EL (cell line): ENCODE measurements around the gene FADS2.

ENCODE experiments used
- DNase-seq: peaks from one replicate; pipeline ENCODE4 v3.0.0-alpha.2; 2016

Gene FADS2

DNA sequence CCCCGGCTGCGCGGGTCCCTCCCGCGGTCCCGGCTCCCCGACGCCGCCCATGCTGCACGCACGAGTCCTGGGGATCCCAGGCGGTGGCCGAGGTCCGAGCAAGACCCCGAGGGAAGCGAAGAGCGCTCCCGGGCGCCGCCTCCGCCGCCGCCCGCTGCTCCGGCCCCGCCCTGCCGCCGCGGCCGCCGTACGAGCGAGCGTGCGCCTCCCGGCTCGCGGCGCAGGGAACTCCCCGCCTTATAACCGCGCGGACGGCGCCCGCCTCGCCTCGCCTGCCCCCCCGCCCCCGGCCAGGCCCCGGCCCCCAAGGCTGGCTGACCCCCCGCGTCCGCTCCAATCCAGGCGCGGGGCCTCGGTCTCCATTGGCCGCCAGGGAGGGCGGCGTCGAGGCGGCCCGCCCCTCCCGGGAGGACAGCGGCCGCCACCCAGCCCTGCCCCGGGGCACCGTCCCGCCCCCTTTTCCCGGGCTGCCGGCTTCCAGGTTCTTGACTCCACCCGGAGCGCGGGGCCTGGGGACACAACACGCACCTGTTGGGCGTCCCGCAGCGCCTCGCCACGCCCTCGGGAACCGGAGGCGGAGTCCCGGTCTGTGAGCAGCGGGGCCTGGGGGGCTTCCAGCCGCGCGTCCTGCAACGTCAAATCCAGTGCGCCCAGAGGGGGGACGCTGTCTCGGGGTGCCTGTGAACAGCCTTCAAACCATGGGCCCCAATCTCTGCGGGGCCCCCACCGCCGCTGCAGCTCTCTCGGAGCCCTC lies 63.4 kb downstream of the FADS2 start, which contains the start of gene FADS3:
Gene FADS3 (minus strand): TSS at position 215 of the 754 bp plus-strand sequence. CDS start 164 bp downstream, at position 51.
- DNase-seq, result peak; percentile 87

- DNase-seq, result no peak
These were observed 63.9 kb downstream of the FADS2 start for GRCh38 chr11:61892085-61892370.

DNA sequence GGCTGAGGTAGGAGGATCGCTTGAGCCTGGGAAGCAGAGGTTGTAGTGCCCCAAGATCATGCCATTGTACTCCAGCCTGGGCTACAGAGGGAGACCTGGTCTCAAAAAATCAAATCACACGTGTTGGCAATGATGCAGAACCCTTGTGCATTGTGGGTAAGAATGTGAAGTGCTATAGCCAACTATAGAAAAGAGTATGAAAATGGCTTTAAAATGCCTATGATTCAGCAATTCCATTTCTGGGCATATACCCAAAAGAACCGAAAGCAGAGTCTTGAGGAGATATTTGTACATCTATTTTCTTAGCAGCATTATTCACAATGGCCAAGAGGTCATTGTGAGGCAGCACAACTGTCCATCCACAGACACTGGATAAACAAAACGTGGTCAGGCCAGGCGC lies 65.9 kb downstream of the FADS2 start:
- peak; percentile 89 for DNase-seq

DNA sequence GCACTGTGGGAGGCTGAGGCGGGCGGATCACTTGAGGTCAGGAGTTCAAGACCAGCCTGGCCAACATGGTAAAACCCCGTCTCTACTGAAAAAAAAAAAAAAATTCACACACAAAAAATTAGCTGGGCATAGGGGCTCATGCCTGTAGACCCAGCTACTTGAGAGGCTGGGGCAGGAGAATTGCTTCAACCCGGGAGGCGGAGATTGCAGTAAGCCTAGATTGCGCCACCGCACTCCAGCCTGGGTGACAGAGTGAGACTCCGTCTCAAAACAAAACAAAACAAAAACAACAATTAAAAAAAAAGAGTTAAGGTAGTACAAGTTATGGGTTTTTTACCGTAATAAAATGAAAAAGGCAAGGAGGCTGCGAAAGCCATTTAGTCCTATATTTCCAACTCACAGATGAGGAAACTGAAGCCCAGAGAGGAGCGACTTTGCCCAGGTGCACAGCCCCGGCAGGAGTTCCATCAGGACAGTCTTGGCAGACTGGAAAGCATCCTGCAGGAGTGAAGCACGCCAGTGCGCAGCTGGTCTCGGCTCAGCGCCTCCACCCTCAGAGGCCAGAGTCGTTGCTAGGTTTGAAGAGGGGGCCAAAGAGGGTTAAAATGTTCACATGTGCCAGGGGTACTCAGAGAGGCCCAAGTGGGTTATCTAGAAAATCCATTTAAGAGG lies 67.1 kb downstream of the FADS2 start:
- no peak for DNase-seq

- no peak for DNase-seq
These were observed 67.6 kb downstream of the FADS2 start for GRCh38 chr11:61895718-61896059.

DNA sequence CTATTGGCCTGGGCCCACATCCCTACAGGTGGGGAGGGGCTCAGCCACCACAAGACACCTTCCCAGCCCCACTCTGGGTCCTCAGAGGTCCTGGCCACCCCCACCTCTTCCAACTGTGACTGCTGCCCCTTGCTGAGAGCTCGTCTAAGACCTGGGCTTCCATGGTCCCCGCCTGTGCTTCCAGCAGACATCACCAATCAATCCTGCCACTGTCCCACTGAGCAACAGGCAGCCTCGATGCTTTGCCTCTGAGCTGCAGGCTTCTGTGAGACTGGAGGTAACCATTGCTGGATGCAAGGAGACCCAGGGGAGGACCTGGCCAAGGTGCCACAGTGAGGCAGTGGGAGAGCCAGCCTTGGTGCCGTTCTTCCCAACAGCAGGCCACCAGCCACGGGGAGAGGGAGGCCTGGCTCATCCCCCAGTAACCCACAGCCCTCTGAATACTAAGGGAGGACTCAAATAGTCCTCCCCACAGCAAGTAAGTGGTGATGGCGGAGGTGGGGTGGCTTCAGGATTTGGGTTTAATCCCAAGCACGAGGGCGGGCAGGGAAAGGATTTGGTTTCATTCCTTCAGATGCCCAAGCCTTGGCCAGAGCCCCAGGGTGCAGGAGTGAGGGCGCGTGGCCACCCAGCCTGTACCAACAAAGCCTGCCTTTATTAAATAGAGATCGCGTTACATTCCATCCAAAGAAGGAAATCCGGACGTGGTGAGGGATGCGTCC lies 68.7 kb downstream of the FADS2 start:
- no peak for DNase-seq

DNA sequence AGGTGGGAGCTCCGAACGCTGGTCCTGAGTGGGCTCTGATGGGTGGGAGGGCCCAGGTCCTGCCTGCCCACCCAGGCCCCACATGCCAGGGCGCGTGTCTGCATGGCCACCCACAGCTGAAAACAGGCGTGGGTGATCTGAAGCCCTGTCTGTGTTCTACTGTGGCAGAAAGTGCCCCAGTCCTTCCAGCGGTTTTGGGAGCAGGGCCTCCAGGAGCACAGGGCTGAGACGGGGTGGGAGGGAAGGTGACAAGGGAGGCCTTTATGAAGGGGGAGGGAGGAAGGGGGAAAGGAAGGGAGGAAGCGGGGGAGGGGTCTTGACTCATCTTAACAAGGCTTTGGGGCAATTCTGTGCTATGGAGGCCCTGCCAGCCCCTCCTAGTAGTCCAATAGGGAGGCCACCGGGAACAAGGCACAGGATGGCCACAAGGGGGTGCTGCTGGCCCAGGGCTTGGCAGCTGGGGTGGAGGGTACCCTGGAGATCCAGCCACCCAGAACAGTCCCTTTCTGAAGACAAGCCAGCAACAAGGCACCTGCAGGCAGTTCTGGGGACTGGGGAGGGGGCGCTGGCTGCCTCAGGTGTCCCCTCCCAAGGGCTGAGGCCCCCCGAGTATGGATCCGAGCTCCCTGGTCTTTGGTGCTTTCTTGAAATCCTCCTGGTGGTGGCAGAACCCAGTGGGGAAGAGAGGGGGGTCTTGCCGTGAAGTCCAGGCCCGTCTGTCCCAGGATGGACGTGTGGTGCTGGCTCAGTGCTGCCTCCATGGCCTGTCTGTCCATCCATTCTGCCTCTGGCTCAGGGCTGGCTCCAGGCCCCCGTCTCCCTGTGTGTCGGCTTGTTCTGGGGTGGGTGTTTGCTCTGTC lies 69.5 kb downstream of the FADS2 start:
- DNase-seq, result peak; percentile 63

DNA sequence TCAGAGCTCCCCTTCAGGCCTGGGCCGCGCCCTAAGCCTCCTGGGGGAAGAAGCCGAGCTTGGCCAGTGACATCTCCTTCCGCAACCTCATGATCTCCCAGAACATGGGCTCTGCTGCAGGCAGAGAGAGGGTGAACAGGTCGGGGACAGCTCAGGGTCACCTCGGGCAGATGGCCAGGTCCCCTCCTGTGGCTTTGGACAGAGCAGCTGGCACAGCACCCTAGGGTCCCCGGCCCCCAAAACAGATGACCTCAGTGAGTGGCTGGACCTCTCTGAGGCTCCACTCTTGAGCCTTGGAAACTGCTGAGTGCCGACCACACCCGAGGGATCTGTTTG lies 70.1 kb downstream of the FADS2 start:
- DNase-seq, result no peak

DNA sequence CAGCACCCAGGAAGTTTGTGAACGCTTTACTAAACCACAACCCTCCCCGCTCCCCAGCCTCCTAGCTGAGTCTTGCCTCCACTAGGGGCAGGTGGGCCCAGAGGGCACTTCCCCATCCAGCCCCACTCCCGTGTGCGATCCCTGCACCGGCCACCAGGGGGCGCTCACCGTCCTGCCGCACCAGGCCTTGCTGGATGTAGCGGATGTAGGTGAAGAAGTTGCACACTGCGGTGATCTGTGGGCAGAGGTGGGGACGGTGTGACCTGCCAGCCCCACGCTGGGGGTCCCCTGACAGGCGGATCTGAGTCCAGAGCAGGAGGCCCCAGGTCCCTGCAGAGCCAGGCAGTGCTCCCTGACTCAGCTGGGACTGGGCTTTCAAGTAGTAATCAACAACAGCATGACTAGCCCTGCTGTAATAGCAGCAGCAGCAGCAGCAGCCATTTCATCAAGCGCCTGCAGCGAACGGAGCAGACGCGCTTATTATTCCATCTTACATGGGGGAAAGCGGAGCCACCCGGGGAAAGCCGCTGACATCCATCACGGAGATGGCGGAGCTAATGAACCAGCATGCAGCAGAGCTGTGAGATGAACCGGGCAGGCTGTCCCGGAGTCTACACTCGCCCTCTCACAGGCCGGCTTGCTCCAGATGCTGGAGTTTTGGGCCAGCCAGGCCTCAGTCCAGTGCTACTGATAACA lies 71.2 kb downstream of the FADS2 start:
- DNase-seq, result peak; percentile 70

DNA sequence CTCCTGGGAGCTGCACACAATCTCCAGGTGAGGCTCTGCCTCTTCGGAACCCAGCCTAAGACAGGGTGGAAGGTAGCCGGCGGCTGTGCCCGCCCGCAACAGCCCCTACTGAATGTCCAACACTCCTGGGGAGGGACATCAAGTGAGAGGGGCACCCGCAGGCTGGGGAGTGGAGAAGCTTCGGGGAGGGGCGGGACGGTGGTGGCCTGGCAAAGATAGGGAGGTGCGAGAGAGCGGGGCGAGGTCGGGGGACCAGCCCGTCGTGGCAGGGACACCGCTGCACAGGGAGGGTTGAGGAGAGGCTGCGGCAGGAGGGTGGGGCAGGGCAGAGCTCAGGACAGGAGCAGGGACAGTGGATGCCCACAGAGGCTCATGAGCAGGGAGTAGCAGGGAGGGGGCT lies 72.2 kb downstream of the FADS2 start:
- DNase-seq, result no peak

DNA sequence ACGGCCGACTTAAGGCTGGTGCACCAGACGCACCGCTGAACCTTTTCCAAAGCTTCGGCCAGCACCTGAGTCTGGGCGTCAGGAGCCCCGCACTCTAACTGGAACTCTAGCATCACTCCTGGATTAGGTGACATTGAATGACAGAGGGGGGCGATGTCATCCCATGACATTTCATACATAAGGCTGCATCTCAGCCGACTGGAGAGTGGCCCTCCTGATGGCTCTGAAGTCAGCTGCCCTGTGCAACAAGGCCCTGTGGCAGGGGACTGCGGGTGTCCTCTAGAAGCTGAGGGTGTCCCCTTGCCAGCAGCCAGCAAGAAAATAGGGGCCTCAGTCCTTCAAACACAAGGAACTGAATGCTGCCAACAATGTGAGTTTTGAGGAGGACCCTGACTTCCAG lies 73.3 kb downstream of the FADS2 start:
- DNase-seq, result no peak

- DNase-seq, result no peak
These were observed 74.2 kb downstream of the FADS2 start for GRCh38 chr11:61902313-61902712.

DNA sequence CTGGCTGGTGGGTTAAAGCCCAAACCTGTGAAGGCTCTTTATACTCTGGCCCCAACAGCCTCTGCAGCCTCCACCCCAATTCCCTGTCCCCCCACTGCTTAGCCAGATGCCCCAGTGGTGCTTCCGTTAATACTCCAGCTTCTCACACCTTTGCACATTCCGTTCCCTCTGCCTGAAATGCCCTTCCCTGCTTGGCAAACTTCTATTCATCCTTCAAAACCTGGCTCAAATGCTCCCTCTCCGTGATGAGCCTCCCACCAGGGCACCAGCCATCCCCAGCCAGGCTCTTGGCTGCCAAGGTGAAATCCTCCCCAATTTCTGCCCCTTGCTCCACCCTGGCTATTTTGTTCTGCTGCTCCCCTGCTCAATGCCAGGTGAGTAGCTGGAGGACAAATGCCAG lies 75.7 kb downstream of the FADS2 start:
- no peak for DNase-seq

- DNase-seq, result no peak
These were observed 76.5 kb downstream of the FADS2 start for GRCh38 chr11:61904539-61905048.

DNA sequence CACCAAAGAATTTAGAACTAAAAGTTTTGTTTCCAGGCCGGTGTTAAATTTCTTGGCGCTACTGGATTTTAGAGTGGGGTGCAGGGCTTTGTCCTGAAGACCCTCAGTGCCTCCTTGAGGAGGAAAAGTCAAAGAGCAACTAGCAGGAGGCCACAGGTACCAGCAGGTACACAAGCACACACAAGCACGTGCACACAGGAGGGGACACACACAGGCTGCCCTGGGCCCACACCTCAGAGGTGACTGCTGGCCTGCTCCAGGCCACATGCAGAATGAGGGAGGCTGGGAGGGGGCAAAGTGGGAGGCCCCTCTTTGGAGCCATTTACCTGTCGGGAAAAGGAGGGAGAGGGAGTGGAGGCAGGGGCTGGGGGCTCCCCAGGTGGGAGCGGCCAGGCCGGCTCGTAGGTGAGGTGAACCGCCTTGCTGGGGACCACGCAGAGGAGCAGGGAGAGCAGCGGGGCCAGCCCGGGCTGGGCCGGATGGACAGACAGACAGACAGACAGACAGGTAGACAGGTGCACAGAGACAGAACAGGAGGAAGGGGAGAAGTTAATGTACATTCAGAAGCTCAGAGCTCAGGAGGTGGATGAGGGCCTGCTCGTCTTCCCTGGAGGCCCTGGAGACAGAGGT lies 77.1 kb downstream of the FADS2 start:
- DNase-seq, result no peak

DNA sequence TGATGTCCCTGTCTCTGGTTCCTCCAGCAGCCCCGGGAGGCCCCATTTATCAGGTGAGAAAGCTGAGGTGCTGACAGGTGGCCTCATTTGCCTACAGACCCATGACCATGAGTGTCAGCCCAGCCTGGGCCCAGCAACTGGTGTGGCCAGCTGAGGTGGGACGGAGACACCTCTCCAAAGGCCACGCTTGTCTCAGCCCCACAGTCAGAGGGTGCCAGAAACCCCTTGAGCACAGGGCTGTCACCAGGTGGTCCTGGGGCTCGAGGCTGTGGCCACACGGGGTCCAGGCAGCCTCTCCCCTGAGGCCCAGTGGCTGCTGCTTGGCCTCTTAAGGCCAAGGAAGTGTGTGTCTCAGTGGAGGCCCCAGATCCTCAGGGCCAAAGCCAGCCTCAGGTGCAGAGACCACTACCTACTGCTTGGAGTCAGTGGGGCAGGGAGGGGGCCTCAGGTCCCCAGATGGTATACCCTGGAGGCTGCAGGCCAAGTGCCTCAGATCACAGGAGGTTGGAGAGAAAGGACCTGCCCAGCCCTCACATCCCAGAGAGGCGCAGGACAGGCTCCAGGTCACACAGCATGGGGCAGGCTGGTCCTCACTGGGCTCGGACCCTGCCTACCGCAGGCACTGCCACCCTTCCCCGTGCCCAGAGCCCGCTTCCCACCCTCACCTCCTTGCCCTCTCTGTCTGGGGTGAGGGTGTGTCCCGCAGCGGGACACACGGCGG lies 77.9 kb downstream of the FADS2 start:
- DNase-seq, result no peak

- no peak for DNase-seq
These were observed 78.4 kb downstream of the FADS2 start for GRCh38 chr11:61906522-61906909.

DNA sequence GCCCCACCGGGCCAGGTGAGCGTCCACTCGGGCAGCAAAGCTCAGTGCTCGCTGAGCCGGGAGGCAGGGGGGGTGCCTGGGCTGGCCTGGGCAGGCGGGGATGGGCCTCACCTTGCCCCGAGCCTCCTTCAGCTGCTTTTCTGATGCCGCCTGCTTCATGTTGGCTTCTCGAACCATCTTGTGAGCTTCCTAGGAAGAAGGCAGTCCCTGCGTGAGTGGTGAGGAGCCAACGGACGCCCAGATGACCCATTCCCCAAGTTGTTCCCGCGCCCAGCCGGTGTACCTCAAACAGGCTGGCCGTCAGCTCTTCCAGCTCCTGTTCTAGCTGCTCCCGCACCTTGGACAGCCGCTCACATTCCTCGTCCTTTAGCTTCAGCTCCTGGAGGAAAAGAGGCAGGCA lies 79.2 kb downstream of the FADS2 start:
- DNase-seq, result no peak

GRCh38 chr11:61907871-61908729 lies 80.0 kb downstream of the FADS2 start:
- no peak for DNase-seq

DNA sequence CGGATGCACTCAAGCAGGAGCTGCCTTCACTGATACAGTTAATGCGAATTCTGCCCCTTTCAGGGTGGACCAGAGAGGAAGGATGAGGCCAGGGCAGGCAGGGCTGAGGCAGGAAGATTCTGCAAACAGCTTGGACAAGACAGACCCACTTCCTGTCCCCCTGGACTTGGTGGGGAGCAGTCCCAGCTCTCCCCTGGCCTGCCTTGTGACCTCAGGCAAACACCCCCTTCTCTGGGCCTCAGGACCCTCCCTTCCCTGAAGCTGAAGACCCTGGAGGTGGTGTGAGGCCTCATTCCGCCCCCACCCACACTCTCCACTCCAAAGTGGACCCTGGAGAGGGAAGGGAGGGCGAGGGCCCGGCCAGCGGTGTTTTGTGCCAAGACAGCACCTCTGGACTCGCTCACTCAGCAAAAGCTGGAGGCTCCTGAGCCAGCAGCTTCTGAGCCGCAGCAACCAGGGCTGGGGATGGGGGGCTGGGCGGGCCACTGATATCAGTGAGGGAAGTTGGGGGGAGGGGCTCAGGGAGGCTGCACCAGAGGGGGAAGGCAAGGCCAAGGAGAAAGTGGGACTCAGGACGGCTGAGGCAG lies 80.7 kb downstream of the FADS2 start:
- DNase-seq, result no peak
